H1 (cell line): ENCODE data around the gene TKFC. TPM values are rescaled to one million over a fixed set of nuclear protein-coding genes. Genes with fewer than 3 reads are reported as not detected.

Source experiments
- CTCF ChIA-PET: fragments of 300-600 bp; sonication (Branson Sonifier 250); formaldehyde crosslinking; loops from one replicate; lab custom pipeline; 2021; ENCODE audit not compliant: partially characterized antibody; lab: Charles Lee
- POLR2A ChIA-PET: fragments of 300-600 bp; sonication (Branson Sonifier 250); formaldehyde crosslinking; loops from one replicate; lab custom pipeline; 2021; ENCODE audit warnings: inconsistent platforms; ENCODE audit not compliant: partially characterized antibody; lab: Charles Lee
- DNase-seq, 2 experiments: peaks; one replicate each; pipeline versions ENCODE4 v3.0.0 to v3.0.0-alpha.2; 2010 to 2022; ENCODE audit warnings: low spot score in 2 of 2, low read depth in 1 of 2, mixed read lengths in 1 of 2
- FAIRE-seq: peaks from 2 replicates; lab custom pipeline; 2011; peaks lifted over from hg19 to GRCh38; lab: Jason Lieb, UNC
- H2AFZ ChIP-seq: 2 replicates; pipeline ENCODE4 v1.8.1; 2012; ENCODE audit warnings: low read length, inconsistent platforms
- H2AK5ac ChIP-seq: 2 replicates; pipeline ENCODE4 v1.6.1; 2013; ENCODE audit warnings: low read depth, low read length
- H2BK120ac ChIP-seq: replicated peaks from 2 replicates; pipeline ENCODE3; 2013; ENCODE audit warnings: low read depth, low read length, inconsistent platforms
- H2BK12ac ChIP-seq: 2 replicates; pipeline ENCODE4 v1.6.1; 2013; ENCODE audit warnings: low read depth, low read length
- H2BK15ac ChIP-seq: 2 replicates; pipeline ENCODE4 v1.6.1; 2013; ENCODE audit warnings: low read length
- H2BK20ac ChIP-seq: 2 replicates; pipeline ENCODE4 v1.6.1; 2013; ENCODE audit warnings: low read length
- H2BK5ac ChIP-seq: 2 replicates; pipeline ENCODE4 v1.6.1; 2013; ENCODE audit warnings: low read depth, low read length
- H3K14ac ChIP-seq: 2 replicates; pipeline ENCODE4 v1.6.1; 2013; ENCODE audit warnings: inconsistent platforms; ENCODE audit not compliant: insufficient read length
- H3K18ac ChIP-seq: 2 replicates; pipeline ENCODE4 v1.6.1; 2013; ENCODE audit warnings: low read length; ENCODE audit errors: extremely low read depth
- H3K23ac ChIP-seq: 2 replicates; pipeline ENCODE4 v1.6.1; 2013; ENCODE audit warnings: inconsistent platforms; ENCODE audit not compliant: insufficient read length
- H3K23me2 ChIP-seq: 2 replicates; pipeline ENCODE4 v1.6.1; 2013; ENCODE audit warnings: low read depth, low read length
- H3K27ac ChIP-seq: 2 replicates; pipeline ENCODE4 v1.6.1; 2011; ENCODE audit warnings: low read depth, low read length, inconsistent platforms
- H3K27me3 ChIP-seq, 4 experiments: replicated peaks in 1 of 4; 1 replicate in 1 of 4; 2 replicates in 3 of 4; pipeline versions ENCODE4 v1.6.1 to v1.8.1; 2011 to 2013; ENCODE audit warnings: low read length in 3 of 4, mild to moderate bottlenecking in 3 of 4, inconsistent platforms in 2 of 4, mixed read lengths in 2 of 4, moderate library complexity in 1 of 4; ENCODE audit not compliant: control insufficient read depth in 3 of 4, insufficient read depth in 3 of 4; ENCODE audit errors: extremely low read depth in 1 of 4
- H3K36me3 ChIP-seq, 4 experiments: 2 replicates each; pipeline versions ENCODE4 v1.6.1 to v1.8.1; 2011 to 2013; ENCODE audit warnings: mild to moderate bottlenecking in 4 of 4, low read length in 3 of 4, moderate library complexity in 2 of 4, control low read depth in 1 of 4, inconsistent platforms in 1 of 4; ENCODE audit not compliant: insufficient read depth in 4 of 4, control insufficient read depth in 2 of 4
- H3K4ac ChIP-seq: replicated peaks from 2 replicates; pipeline ENCODE3; 2013; ENCODE audit warnings: low read length, low read depth, mixed read lengths, inconsistent platforms; ENCODE audit not compliant: insufficient read length
- H3K4me1 ChIP-seq, 4 experiments: replicated peaks in 1 of 4; 1 replicate in 1 of 4; 2 replicates in 3 of 4; pipeline versions ENCODE4 v1.6.1 to v1.8.1; 2011 to 2013; ENCODE audit warnings: low read length in 3 of 4, inconsistent platforms in 2 of 4, mixed read lengths in 1 of 4; ENCODE audit not compliant: insufficient read depth in 4 of 4, control insufficient read depth in 3 of 4
- H3K4me2 ChIP-seq, 2 experiments: 2 replicates each; pipeline versions ENCODE4 v1.6.1 to v1.8.1; 2011 to 2013; ENCODE audit warnings: low read depth in 2 of 2, low read length in 2 of 2, control low read depth in 1 of 2, inconsistent platforms in 1 of 2, mild to moderate bottlenecking in 1 of 2; ENCODE audit not compliant: insufficient read depth in 1 of 2
- H3K4me3 ChIP-seq, 4 experiments: fragments of 200-600, 300-600 bp in 1 of 4; sonication (generic), shearing (Covaris generic), sonication (Bioruptor Twin) in 1 of 4; 2 replicates each; pipeline versions ENCODE4 v1.5.1 to v1.8.1; 2011 to 2016; ENCODE audit warnings: low read length in 4 of 4, low read depth in 3 of 4, control low read depth in 2 of 4, inconsistent platforms in 2 of 4, mild to moderate bottlenecking in 2 of 4, mixed read lengths in 1 of 4, moderate library complexity in 1 of 4; ENCODE audit not compliant: insufficient read depth in 2 of 4; ENCODE audit errors: extremely low read depth in 1 of 4
- H3K56ac ChIP-seq: replicated peaks from 2 replicates; pipeline ENCODE3; 2013; ENCODE audit warnings: low read depth, mild to moderate bottlenecking, mixed read lengths, low read length, inconsistent platforms; ENCODE audit not compliant: insufficient read length
- H3K79me1 ChIP-seq: 2 replicates; pipeline ENCODE4 v1.6.1; 2013; ENCODE audit warnings: low read depth, low read length, control low read depth
- H3K79me2 ChIP-seq, 2 experiments: 2 replicates each; pipeline versions ENCODE4 v1.6.1 to v1.8.1; 2012 to 2013; ENCODE audit warnings: low read length in 2 of 2, mild to moderate bottlenecking in 2 of 2, inconsistent platforms in 1 of 2; ENCODE audit not compliant: insufficient read depth in 2 of 2, control insufficient read depth in 1 of 2
- H3K9ac ChIP-seq, 4 experiments: replicated peaks in 1 of 4; 1 replicate in 1 of 4; 2 replicates in 3 of 4; pipeline versions ENCODE4 v1.6.1 to v1.8.1; 2011 to 2013; ENCODE audit warnings: low read depth in 3 of 4, low read length in 3 of 4, control low read depth in 2 of 4, mild to moderate bottlenecking in 2 of 4, moderate library complexity in 2 of 4, inconsistent platforms in 1 of 4; ENCODE audit errors: extremely low read depth in 1 of 4
- H3K9me3 ChIP-seq, 2 experiments: 2 replicates each; pipeline versions ENCODE4 v1.6.1 to v1.8.1; 2012 to 2013; ENCODE audit warnings: mild to moderate bottlenecking in 2 of 2, moderate library complexity in 2 of 2, control low read depth in 1 of 2, inconsistent platforms in 1 of 2, low read depth in 1 of 2, low read length in 1 of 2, mixed read lengths in 1 of 2; ENCODE audit not compliant: insufficient read depth in 2 of 2
- H4K20me1 ChIP-seq, 2 experiments: replicated peaks in 1 of 2; 2 replicates each; pipeline versions ENCODE3 to v1.8.1; 2011 to 2013; ENCODE audit warnings: inconsistent platforms in 2 of 2, low read length in 2 of 2, mild to moderate bottlenecking in 1 of 2; ENCODE audit not compliant: insufficient read depth in 2 of 2, control insufficient read depth in 1 of 2
- H4K5ac ChIP-seq: 2 replicates; pipeline ENCODE4 v1.6.1; 2013; ENCODE audit warnings: low read length, low read depth, mixed read lengths, inconsistent platforms; ENCODE audit not compliant: insufficient read length
- H4K8ac ChIP-seq: 2 replicates; pipeline ENCODE4 v1.8.0; 2013; ENCODE audit warnings: mild to moderate bottlenecking, moderate library complexity, low read length, inconsistent platforms; ENCODE audit not compliant: insufficient read depth; ENCODE audit errors: extremely low read depth
- H4K91ac ChIP-seq: replicated peaks from 2 replicates; pipeline ENCODE3; 2013; ENCODE audit warnings: low read length, mixed read lengths, inconsistent platforms; ENCODE audit not compliant: insufficient read length
- ATF3 ChIP-seq: IDR thresholded peaks from 2 replicates; pipeline ENCODE4 v1.6.1; 2011; ENCODE audit warnings: low read depth, mild to moderate bottlenecking, low read length; ENCODE audit not compliant: insufficient read depth
- CBX5 ChIP-seq: fragments of 300-800, 300-1000 bp; sonication (generic); IDR thresholded peaks from 2 replicates; pipeline ENCODE4 v1.7.1; 2016; ENCODE audit warnings: antibody characterized with exemption, low read length, low read depth
- EZH2 ChIP-seq: fragments of 200-600 bp; sonication (generic); IDR thresholded peaks from 2 replicates; pipeline ENCODE4 v1.7.1; 2012; ENCODE audit warnings: low read depth, mild to moderate bottlenecking, moderate library complexity, low read length, inconsistent platforms; ENCODE audit not compliant: severe bottlenecking
- TCF12 ChIP-seq: IDR thresholded peaks from 2 replicates; pipeline ENCODE4 v1.6.1; 2011; ENCODE audit warnings: low read depth, mild to moderate bottlenecking, low read length
- WGBS, 2 experiments: shearing (Covaris generic) in 1 of 2; methylation state at CpG; one replicate each; pipeline versions ENCODE4 v1.1.6 to v1.1.7; 2013 to 2015; ENCODE audit warnings: low lambda C conversion rate in 2 of 2, mixed read lengths in 2 of 2, inconsistent platforms in 1 of 2, low coverage in 1 of 2, missing lambda C conversion rate in 1 of 2; ENCODE audit not compliant: insufficient replicate concordance in 2 of 2, insufficient coverage in 1 of 2, insufficient read length in 1 of 2; ENCODE audit errors: extremely low coverage in 1 of 2, missing lambda C conversion rate in 1 of 2; 5-methylcytosine and 5-hydroxymethylcytosine counted together
- polyA plus RNA-seq, 7 experiments: library from polyadenylated mRNA; depleted of rRNA in 3 of 7; stranded (reverse) in 5 of 7; unstranded in 2 of 7; fragments of >200 nt in 5 of 7; fragments of 200-250 nt in 2 of 7; gene quantifications; 1 replicate in 5 of 7; 2 replicates in 1 of 7; 4 replicates in 1 of 7; pipeline versions ENCODE4 v1.2.1 to v1.2.3, GENCODE V29; 2011 to 2013; ENCODE audit warnings: missing spikeins in 2 of 7, mixed read lengths in 2 of 7
- total RNA-seq: library from RNA; stranded (reverse); fragmentation: NEBNext Ultra II Directional; extraction: Animal tissue kit (Norgen Biotek cat#: 25700); gene quantifications from 2 replicates; pipeline ENCODE4 v1.2.1, GENCODE V29; 2021

TKFC gene
- total and polyA plus RNA-seq, 2 of the 8 experiments (the other 6 are each of a cell fraction or from before 2014, with no cell fraction given), result 53.5 to 55.0 TPM

GRCh38 chr11:61338783-61339489 is 5.9 kb downstream of the TKFC start:
- Histone ChIP-seq H4K91ac (no peak overlapping the region), H4K8ac (no peak overlapping the region; the same call in 1 of the 2 replicates), H3K4me2 (no peak overlapping the region), H2BK120ac (no peak overlapping the region), H3K23me2 (no peaks in the 10 kb centered on the region), H2BK5ac (no peak overlapping the region)
- no peak for TF ChIP-seq CBX5
- TF ChIP-seq ATF3, result no peak
- no peak for TF ChIP-seq EZH2
- no peak for TF ChIP-seq TCF12
- TF ChIP-seq, all 59 proteins: peak for 0
- WGBS, 2 experiments, result 95% methylated on average over 25 of the region's 26 CpGs; no CpG with 5 or more reads in 1 of the 2 experiments
- Histone ChIP-seq H3K4me1 (peaks cover 3 to 8% (median 3%) of the 10 kb centered on the region in 4 experiments), H3K56ac (no peak overlapping the region), H4K20me1 (no peaks in the 10 kb centered on the region), H3K9me3 (no peaks in the 10 kb centered on the region), H3K14ac (no peak overlapping the region), H3K27me3 (no peaks in the 10 kb centered on the region), H2BK20ac (no peak overlapping the region), H2AK5ac (no peak overlapping the region), H2BK15ac (no peak overlapping the region), H3K4ac (no peak overlapping the region), H3K4me3 (no peak overlapping the region), H3K27ac (no peak overlapping the region), H3K18ac (no peak overlapping the region), H3K23ac (no peak overlapping the region), H3K36me3 (peaks cover 0 to 13% (median 4%) of the 10 kb centered on the region in 4 experiments; a peak in 4 of 8 replicates), H2AFZ (no peak overlapping the region), H3K79me2 (peaks cover 0 to 2% of the 10 kb centered on the region in 2 experiments; a peak in 1 of 4 replicates), H3K79me1 (0 out of 2 replicates have a peak, but pooled peaks cover 4% of the 10 kb centered on the region), H2BK12ac (no peak overlapping the region), H4K5ac (no peak overlapping the region), H3K9ac (no peak overlapping the region)
- no peak for DNase-seq
- CTCF ChIA-PET, result interaction anchor here (1.0 to 10.1 kb wide), 5 partner anchors 8 to 300 kb away, joined by 3 to 290 read pairs (median 80); partner anchors contain the start of genes CYB561A3, TMEM138 and TMEM216
- FAIRE-seq, result no peak
- POLR2A ChIA-PET, result interaction anchor here (0.7 to 39.7 kb wide), 5 partner anchors 9 to 72 kb away, joined by 3 to 1106 read pairs (median 4); partner anchors contain the start of genes CYB561A3, TMEM138 and TMEM216
